Neural progenitor cell (in vitro differentiated cells): ENCODE data around the gene OR2H2. TPM values are rescaled to one million over a fixed set of nuclear protein-coding genes. Genes with fewer than 3 reads are reported as not detected.
A peak's percentile ranks its signal among the peaks of the same experiment; 100 is the strongest.

Source experiments
- DNase-seq: peaks from one replicate; pipeline ENCODE4 v3.0.0-alpha.2; 2016; ENCODE audit warnings: low spot score
- H2AFZ ChIP-seq: fragments of 200-600 bp; sonication (generic); replicated peaks from 2 replicates; pipeline ENCODE4 v1.6.1; 2016; ENCODE audit warnings: antibody characterized with exemption
- H3F3A ChIP-seq: fragments of 200-600 bp; sonication (generic); 2 replicates; pipeline ENCODE4 v1.6.1; 2016; ENCODE audit warnings: antibody characterized with exemption, low read depth
- H3K27ac ChIP-seq: fragments of 200-600 bp; sonication (generic); 2 replicates; pipeline ENCODE4 v1.5.1; 2016; ENCODE audit warnings: mild to moderate bottlenecking
- H3K27me3 ChIP-seq: fragments of 200-600 bp; sonication (generic); 2 replicates; pipeline ENCODE4 v1.6.1; 2016; ENCODE audit warnings: mild to moderate bottlenecking, moderate library complexity
- H3K36me3 ChIP-seq: fragments of 200-600 bp; sonication (generic); 2 replicates; pipeline ENCODE4 v1.5.1; 2016
- H3K4me1 ChIP-seq: fragments of 200-600 bp; sonication (generic); 2 replicates; pipeline ENCODE4 v1.6.1; 2016; ENCODE audit warnings: mixed run types
- H3K4me2 ChIP-seq: fragments of 200-600 bp; sonication (generic); 2 replicates; pipeline ENCODE4 v1.6.1; 2016
- H3K4me3 ChIP-seq: fragments of 200-600 bp; sonication (generic); 2 replicates; pipeline ENCODE4 v1.5.1; 2016
- H3K79me2 ChIP-seq: fragments of 200-600 bp; sonication (generic); 2 replicates; pipeline ENCODE4 v1.6.1; 2016; ENCODE audit warnings: low read depth
- H3K9ac ChIP-seq: fragments of 200-600 bp; sonication (generic); 2 replicates; pipeline ENCODE4 v1.6.1; 2016
- H3K9me3 ChIP-seq: fragments of 200-600 bp; sonication (generic); 2 replicates; pipeline ENCODE4 v1.5.1; 2016; ENCODE audit warnings: low read depth
- H4K20me1 ChIP-seq: fragments of 200-600 bp; sonication (generic); 2 replicates; pipeline ENCODE4 v1.6.1; 2016; ENCODE audit warnings: low read depth
- H3K27ac Mint-ChIP-seq: 3 replicates; pipeline ENCODE4 v1.8.0; 2021; ENCODE audit warnings: mixed read lengths
- H3K27me3 Mint-ChIP-seq: 2 replicates; pipeline ENCODE4 v1.8.0; 2022; ENCODE audit warnings: low read depth, mild to moderate bottlenecking, inconsistent platforms, moderate library complexity, mixed read lengths; ENCODE audit not compliant: insufficient read depth
- H3K36me3 Mint-ChIP-seq: 3 replicates; pipeline ENCODE4 v1.8.0; 2021; ENCODE audit warnings: mixed read lengths
- H3K4me1 Mint-ChIP-seq: 3 replicates; pipeline ENCODE4 v1.8.0; 2021; ENCODE audit warnings: mixed read lengths
- H3K4me3 Mint-ChIP-seq: 3 replicates; pipeline ENCODE4 v1.8.0; 2021; ENCODE audit warnings: mild to moderate bottlenecking, moderate library complexity, mixed read lengths
- H3K9me3 Mint-ChIP-seq: 3 replicates; pipeline ENCODE4 v1.8.0; 2020; ENCODE audit warnings: mixed read lengths
- EZH2 ChIP-seq: fragments of 200-600 bp; sonication (generic); IDR thresholded peaks from 2 replicates; pipeline ENCODE4 v1.6.1; 2017; ENCODE audit warnings: antibody characterized with exemption, mild to moderate bottlenecking, moderate library complexity
- EZH2phosphoT487 ChIP-seq: fragments of 200-600 bp; sonication (generic); IDR thresholded peaks from 2 replicates; pipeline ENCODE4 v1.6.1; 2017; ENCODE audit warnings: antibody characterized with exemption
- total RNA-seq: library from RNA; depleted of rRNA; stranded (reverse); fragments of >200 nt; gene quantifications from 2 replicates; pipeline ENCODE4 v1.2.3, GENCODE V29; 2015; ENCODE audit warnings: low replicate concordance
- TF ChIP-seq, protein P1 (sequence below): fragments of 200-600 bp; sonication (generic); IDR thresholded peaks from 2 replicates; pipeline ENCODE4 v1.5.1; 2017; ENCODE audit warnings: antibody characterized with exemption, mild to moderate bottlenecking

OR2H2 gene
- total RNA-seq, 1 donor from 2014 or later: not detected

DNA sequence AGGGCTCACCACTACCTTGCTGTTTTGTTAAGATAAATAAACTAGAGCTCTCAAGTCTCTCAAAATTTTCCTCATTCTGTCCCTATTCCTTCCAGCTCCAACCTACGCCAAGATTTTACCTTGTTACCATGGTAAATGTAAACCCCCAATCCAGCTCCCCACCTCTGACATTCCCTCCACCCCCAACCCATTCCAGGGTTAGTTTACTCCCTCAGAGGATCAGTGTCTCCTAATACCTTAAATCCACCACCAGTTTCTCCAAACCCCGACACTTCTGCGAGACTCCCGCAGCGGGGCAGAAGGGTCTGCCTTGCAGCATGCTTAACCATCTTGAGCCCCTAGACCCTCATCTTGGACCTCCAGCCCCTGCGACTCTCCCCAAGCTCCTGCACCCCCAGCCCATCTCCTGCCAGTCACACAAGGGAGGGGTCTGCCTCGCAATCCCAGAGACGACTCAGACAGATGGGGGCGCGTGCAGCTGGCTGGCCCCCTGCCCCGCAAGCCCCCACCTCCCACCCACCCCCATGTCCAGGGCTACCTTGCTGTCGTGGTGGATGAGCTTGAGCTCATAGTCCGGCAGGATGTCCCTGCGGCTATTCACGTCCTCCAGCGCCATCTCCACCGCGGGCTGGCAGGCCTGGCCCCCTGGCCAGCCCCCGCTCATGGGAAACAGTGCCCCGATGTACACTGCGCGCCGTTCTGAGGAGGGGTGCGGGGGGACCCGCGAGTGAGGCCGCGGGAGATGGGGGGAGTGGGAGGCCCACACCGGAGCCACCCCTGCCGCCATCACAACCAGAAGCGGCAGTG is 42.2 kb downstream of the OR2H2 start:
- Histone ChIP-seq H3K4me1 (peaks cover 74% of the 10 kb centered on the region), H3F3A (peaks cover 84% of the 10 kb centered on the region), H4K20me1 (peaks cover 86% of the 10 kb centered on the region), H3K36me3 (no peaks in the 10 kb centered on the region), H3K79me2 (peaks cover 35% of the 10 kb centered on the region), H3K27me3 (peaks cover 34% of the 10 kb centered on the region), H3K9ac (peak overlapping the region; percentile 41), H3K27ac (no peak overlapping the region), H3K9me3 (no peaks in the 10 kb centered on the region), H2AFZ (no peak overlapping the region), H3K4me2 (peak overlapping the region; percentile 97), H3K4me3 (peak overlapping the region; percentile 96)
- Mint-ChIP-seq H3K4me1 (peaks cover 81% of the 10 kb centered on the region), H3K27me3 (peaks cover 11% of the 10 kb centered on the region), H3K9me3 (no peaks in the 10 kb centered on the region), H3K36me3 (peaks cover 18% of the 10 kb centered on the region), H3K27ac (peak overlapping the region; percentile 55), H3K4me3 (peak overlapping the region; percentile 88)
- TF ChIP-seq EZH2: no peak
- peak; percentile 58 for DNase-seq

DNA sequence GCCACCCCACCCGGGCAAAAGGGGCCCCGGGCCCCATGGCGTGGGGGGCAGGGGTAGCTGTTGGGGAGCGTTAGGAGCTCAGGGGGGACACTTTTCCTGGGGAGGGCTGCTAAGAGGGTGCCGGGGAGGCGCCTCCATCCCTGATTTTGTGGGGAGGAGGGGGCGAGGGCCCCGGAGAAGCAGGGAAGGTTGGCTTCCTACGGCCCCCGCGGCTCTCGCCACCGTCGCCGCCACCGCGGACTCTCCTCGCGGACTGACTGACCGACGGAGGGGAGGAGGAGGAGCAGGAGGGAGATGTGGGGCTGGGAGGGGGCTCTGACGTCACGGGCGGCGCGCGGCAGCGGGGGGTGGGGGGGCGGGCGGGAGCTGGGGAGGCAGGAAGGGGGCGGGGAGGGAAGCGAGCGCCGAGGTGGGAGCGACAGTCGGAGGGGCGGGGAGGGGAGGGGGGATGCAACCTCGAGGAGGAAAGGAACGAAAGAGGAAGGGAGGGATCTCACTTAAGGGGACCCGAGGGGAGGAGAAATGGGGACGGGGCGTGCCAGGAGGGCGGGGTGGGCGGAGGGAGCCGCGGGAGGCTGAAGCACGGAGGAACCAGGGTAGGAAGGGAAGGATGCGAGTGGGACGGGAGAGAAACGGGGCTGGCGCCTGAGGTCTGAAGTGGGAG is 43.0 kb downstream of the OR2H2 start:
- Histone ChIP-seq H3K79me2 (peaks cover 36% of the 10 kb centered on the region), H3K27ac (no peak overlapping the region), H2AFZ (peak overlapping the region; percentile 15), H3K36me3 (no peaks in the 10 kb centered on the region), H3K4me3 (peak overlapping the region; percentile 96), H3K9me3 (no peaks in the 10 kb centered on the region), H3K9ac (peak overlapping the region; percentile 41), H3F3A (peaks cover 82% of the 10 kb centered on the region), H3K4me1 (peaks cover 66% of the 10 kb centered on the region), H3K27me3 (peaks cover 34% of the 10 kb centered on the region), H3K4me2 (peak overlapping the region; percentile 97), H4K20me1 (peaks cover 78% of the 10 kb centered on the region)
- Mint-ChIP-seq H3K4me1 (peaks cover 74% of the 10 kb centered on the region), H3K9me3 (no peaks in the 10 kb centered on the region), H3K4me3 (peak overlapping the region; percentile 92), H3K27me3 (peaks cover 11% of the 10 kb centered on the region), H3K36me3 (peaks cover 11% of the 10 kb centered on the region), H3K27ac (peak overlapping the region; percentile 80)
- DNase-seq: peak; percentile 91
- TF ChIP-seq, protein P1, sequence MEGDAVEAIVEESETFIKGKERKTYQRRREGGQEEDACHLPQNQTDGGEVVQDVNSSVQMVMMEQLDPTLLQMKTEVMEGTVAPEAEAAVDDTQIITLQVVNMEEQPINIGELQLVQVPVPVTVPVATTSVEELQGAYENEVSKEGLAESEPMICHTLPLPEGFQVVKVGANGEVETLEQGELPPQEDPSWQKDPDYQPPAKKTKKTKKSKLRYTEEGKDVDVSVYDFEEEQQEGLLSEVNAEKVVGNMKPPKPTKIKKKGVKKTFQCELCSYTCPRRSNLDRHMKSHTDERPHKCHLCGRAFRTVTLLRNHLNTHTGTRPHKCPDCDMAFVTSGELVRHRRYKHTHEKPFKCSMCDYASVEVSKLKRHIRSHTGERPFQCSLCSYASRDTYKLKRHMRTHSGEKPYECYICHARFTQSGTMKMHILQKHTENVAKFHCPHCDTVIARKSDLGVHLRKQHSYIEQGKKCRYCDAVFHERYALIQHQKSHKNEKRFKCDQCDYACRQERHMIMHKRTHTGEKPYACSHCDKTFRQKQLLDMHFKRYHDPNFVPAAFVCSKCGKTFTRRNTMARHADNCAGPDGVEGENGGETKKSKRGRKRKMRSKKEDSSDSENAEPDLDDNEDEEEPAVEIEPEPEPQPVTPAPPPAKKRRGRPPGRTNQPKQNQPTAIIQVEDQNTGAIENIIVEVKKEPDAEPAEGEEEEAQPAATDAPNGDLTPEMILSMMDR: no peak
- TF ChIP-seq EZH2phosphoT487 (no peak), EZH2 (no peak)

DNA sequence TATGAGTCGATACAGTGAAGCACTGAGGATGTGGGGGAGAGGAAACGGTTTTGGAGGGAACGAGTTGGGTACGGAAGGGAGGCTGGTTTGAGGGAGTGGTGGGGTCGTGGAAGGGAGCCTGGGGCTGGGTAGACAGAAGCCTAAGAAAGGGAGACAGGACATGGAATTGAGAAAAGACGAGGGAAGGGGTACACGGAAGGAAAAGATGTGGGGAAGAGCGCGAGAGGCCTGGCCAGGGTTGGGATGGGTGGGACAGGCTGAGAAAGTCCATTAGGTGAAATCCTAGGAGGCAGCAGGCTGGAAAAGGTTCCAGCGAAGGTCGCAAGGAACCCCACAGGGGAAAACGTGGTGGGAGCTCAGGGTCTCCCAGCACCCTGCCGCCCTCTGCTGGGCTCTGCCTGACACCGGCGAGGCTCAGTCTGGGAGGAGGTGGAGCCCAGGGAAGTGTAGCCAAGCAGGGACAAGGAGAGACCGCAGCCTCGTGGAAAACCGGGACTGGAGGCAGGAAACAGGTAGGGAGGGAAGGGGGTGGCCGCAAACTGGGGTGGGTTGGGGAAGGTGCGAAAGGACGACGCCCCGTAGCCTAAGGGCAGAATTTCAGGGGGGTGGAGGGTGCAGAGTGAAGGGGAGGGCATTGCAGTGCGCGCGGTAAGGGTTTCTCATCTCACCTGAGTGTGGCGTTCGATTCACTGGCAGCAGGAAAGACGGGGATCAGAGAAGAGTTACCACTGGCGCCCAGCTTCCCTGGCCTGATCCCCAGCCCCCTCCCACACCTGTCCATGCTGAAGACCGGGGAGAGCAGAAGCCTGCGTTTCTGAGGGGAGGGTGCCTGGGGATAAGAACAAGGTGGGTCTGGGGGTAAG is 43.7 kb downstream of the OR2H2 start:
- peaks cover 5% of the 10 kb centered on the region for H3K36me3 Mint-ChIP-seq
- H3K27me3 ChIP-seq: peaks cover 34% of the 10 kb centered on the region
- H3K4me3 Mint-ChIP-seq: peak overlapping the region; percentile 92
- no peak overlapping the region for H3K27ac ChIP-seq
- H4K20me1 ChIP-seq: peaks cover 71% of the 10 kb centered on the region
- peaks cover 59% of the 10 kb centered on the region for H3K4me1 ChIP-seq
- no peaks in the 10 kb centered on the region for H3K9me3 Mint-ChIP-seq
- H3K4me1 Mint-ChIP-seq: peaks cover 70% of the 10 kb centered on the region
- no peaks in the 10 kb centered on the region for H3K36me3 ChIP-seq
- H3K27ac Mint-ChIP-seq: peak overlapping the region; percentile 80
- H2AFZ ChIP-seq: peak overlapping the region; percentile 15
- peak; percentile 93 for DNase-seq
- peaks cover 36% of the 10 kb centered on the region for H3K79me2 ChIP-seq
- peaks cover 8% of the 10 kb centered on the region for H3K27me3 Mint-ChIP-seq
- H3F3A ChIP-seq: peaks cover 82% of the 10 kb centered on the region
- no peaks in the 10 kb centered on the region for H3K9me3 ChIP-seq
- H3K9ac ChIP-seq: no peak overlapping the region
- TF ChIP-seq, protein P1: peak; percentile 68
- no peak for TF ChIP-seq EZH2phosphoT487
- TF ChIP-seq EZH2: no peak
- H3K4me3 ChIP-seq: peak overlapping the region; percentile 96
- H3K4me2 ChIP-seq: peak overlapping the region; percentile 97
